Fibroblast of skin of abdomen (primary cell): ENCODE results near the gene MTMR11. TPM values are rescaled to one million over a fixed set of nuclear protein-coding genes. Genes with fewer than 3 reads are reported as not detected.
"Not testable (repeated sequence)": the region's sequence is repeated elsewhere in the genome, so short reads cannot be mapped to it uniquely, and the experiment has no call there.

Experiments
- DNase-seq: peaks from one replicate; pipeline ENCODE4 v3.0.0-alpha.2; 2013
- polyA plus RNA-seq, 2 experiments: library from polyadenylated mRNA; unstranded; fragments of 120-200 nt; gene quantifications; one replicate each; pipeline ENCODE4 v1.2.1, GENCODE V29; 2013; ENCODE audit not compliant: insufficient read length in 2 of 2

The MTMR11 gene, protein sequence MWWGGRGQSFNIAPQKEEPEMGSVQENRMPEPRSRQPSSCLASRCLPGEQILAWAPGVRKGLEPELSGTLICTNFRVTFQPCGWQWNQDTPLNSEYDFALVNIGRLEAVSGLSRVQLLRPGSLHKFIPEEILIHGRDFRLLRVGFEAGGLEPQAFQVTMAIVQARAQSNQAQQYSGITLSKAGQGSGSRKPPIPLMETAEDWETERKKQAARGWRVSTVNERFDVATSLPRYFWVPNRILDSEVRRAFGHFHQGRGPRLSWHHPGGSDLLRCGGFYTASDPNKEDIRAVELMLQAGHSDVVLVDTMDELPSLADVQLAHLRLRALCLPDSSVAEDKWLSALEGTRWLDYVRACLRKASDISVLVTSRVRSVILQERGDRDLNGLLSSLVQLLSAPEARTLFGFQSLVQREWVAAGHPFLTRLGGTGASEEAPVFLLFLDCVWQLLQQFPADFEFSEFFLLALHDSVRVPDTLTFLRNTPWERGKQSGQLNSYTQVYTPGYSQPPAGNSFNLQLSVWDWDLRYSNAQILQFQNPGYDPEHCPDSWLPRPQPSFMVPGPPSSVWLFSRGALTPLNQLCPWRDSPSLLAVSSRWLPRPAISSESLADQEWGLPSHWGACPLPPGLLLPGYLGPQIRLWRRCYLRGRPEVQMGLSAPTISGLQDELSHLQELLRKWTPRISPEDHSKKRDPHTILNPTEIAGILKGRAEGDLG
- 14.0 TPM for polyA plus RNA-seq (2013, experiment 1 of 2; ENCODE audit: insufficient read length)
- 13.8 TPM for polyA plus RNA-seq (2013, experiment 2 of 2; ENCODE audit: insufficient read length)

GRCh38 chr1:149936170-149936991, at the start of gene MTMR11:
Gene MTMR11, minus strand, starts transcription at chr1:149936879. Its CDS starts 232 bp downstream, at chr1:149936647.
- DNase-seq: peak; percentile 36

DNA sequence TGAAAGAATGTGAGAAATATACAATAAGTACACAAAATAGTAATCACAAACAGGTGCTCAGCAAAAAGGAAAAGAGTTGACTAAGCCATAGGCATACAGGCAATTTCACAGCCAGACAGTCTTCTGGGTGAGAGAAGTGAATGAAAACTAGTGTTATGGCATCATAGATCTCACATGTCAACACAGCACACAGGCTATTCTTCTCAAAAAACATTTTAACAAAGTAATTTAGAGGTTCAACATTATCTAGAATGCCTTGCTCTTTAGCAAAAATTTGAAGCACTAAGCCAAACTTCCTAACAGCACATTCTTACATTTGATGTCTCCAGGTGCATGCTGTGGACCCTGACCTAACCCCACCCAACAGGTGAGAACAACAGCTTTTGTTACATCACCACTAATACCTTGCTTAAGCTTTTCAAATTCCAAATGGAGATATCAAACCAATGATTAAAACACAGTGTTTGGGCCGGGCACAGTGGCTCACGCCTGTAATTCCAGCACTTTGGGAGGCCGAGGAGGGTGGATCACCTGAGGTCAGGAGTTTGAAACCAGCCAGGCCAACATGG, 43.4 kb upstream of the MTMR11 start:
- DNase-seq: no peak

DNA sequence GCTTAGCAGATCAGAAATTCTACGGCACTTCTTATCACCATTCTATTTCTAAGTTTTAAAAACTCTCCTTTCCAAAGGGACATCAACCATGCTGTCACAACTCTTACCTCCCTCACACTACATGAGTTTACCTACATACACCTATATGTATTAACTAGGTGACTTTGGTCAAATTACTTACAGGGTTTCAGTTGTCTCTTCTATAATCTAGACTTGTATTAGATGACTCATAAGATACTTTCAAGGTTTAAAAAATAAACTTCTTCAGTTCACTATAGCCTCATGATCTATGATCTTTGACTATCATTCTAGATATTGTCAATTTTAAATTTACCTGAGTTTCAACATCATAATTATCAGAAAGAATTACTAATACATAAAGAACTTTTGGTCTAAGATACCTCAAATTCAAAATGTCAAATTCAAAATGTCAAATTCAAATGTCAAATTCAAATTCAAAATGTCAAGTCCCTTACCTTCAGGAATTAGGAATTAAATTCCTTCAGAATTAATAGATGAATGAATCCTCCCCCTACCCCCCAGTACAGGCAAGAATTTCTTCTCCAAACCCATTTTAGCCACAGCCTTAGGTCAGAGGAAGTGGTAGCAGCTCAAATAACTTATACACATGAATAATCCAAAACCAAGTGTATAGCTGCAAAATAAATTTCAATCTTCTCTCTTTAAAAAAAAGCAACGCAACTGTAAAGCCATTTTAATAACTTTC, 42.7 kb upstream of the MTMR11 start:
- DNase-seq: peak; percentile 20

- peak; percentile 18 for DNase-seq
Measured at GRCh38 chr1:149978547-149979023, 41.9 kb upstream of the MTMR11 start.

DNA sequence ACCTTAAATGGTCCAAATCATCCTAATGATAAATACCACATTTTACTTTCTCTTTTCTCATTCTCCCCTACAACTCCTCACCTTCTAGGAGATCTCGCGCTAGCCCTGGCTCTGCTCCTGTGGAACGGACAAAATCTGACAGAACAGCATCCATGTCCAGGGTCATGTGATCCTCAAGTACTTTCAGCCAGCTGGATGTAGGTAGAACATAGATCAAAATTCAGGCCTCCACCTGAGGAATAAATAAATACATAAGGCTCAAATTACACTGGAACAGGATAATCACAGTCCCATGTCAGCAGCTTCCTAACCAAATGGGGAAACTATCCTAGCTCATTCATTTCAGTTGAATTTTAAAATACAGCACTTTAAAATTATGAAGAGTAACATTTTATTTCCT, 40.7 kb upstream of the MTMR11 start:
- DNase-seq: no peak

GRCh38 chr1:149972547-149972946, 35.9 kb upstream of the MTMR11 start:
- no peak for DNase-seq

DNA sequence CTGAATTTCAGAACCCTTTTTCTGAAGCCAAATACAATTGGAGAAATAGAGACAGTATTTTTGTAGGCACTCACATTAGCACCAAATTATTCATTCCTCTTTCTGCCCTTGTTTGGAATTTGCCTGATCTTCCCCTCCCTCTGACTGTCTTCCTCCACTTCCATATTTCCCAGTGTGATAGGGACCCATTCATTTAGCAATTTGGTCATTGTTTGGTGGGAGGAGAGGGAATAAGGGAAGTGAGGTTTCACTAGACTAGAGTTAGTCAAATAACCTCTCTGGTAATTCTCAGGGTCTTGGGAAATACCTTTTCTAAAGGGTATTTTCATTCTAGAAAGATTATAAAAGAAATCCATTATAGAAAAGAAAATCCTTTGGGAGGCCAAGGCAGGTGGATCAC, 31.0 kb upstream of the MTMR11 start:
- DNase-seq: no peak

- DNase-seq: no peak
Measured at GRCh38 chr1:149967041-149967440, 30.4 kb upstream of the MTMR11 start.

GRCh38 chr1:149966405-149966804, 29.7 kb upstream of the MTMR11 start:
- DNase-seq: no peak

DNA sequence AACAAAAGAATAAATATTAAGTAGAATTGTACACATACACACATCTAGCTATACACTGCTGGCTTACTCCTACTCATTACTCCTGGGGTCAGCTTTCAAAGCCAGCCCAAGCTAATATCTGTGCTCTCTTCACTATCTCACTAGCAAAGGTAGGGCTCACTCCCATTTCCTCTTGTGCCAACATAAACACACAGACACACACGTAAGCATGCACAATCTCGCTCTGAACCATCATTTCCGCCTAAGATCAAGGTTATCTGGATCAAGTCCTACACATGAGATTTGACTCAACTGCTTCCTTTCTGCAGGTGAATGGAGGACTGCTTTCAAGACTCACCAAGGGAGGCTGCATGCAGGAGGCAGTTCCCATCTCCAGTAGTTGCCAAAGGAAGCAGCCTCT, 28.8 kb upstream of the MTMR11 start:
- DNase-seq: no peak

DNA sequence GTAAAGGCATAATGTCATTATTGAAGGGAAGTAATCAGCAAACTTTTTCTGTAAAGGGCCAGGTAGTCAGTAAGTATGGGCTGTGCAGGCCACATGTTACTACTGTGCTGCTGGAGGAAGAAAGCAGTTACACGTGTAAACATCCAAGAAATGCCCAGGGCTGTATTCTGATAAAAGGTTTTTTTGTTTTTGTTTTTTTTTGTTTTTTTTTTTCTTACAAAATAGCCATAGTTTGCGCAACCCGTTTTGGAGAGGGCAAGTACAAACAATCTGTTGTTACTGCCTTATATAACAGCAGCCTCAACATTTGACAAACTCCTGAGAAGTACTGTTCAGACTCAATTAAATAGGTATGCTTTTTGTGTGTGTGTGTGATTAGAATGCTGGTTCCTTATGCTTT, 26.7 kb upstream of the MTMR11 start:
- DNase-seq: no peak

DNA sequence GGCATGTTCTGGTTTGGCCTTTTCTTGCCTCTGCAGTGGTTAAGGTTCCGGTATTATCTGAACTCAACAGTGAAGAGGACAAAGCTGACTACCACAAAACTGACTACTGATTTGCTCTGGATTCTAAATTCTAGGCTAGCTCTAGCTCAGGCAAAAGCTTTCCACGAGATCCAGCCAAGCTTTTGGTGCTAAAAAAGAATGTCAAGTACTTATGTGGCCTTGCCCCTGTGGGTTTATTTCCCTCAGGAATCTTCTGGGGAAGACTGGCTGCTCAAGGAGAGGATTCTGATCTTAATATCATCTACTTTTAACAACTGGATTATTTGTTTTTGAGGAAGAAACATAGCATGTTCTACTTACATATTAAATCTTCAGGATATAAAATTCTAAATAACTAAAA, 26.1 kb upstream of the MTMR11 start:
- DNase-seq: no peak

DNA sequence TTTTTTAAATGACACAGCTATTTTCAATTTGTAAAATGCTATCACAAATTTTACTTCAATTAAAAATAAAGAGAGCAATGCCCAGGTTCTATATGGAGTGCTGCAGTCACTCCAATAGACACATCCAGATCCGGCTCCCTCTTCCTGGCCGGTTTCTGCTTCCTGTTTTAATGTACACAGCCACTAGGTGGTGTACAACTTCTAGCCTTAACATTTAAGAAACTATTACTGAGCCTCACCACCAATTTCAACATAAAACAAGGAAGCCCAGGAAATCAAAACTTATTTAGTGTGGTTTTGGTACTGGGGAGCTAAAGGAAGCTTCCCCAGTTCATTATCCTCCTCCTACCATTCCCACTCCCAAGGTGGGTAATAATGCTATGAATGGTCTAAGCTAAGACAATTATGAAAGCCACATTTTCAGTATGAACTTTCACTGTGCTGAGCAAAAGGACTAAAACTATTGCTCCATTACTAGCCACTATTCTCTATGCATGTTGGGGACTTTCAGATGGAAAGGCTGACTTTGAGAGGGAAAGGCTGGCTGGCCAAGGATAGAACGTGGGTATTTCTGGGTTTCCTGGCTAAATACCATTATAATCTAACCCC, 25.5 kb upstream of the MTMR11 start:
- DNase-seq: peak; percentile 74

DNA sequence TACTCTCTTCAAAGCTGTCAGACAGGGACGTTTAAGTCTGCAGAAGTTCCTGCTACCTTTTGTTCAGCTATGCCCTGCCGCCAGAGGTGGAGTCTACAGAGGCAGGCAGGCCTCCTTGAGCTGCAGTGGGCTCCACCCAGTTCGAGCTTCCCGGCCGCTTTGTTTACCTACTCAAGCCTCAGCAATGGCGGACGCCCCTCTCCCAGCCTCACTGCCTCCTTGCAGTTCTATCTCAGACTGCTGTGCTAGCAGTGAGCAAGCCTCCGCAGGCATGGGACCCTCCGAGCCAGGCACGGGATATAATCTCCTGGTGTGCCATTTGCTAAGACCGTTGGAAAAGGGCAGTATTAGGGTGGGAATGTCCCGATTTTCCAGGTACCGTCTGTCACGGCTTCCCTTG, 20.9 kb upstream of the MTMR11 start:
- DNase-seq: not testable (repeated sequence)

GRCh38 chr1:149949911-149950310, 13.2 kb upstream of the MTMR11 start:
- DNase-seq: no peak

DNA sequence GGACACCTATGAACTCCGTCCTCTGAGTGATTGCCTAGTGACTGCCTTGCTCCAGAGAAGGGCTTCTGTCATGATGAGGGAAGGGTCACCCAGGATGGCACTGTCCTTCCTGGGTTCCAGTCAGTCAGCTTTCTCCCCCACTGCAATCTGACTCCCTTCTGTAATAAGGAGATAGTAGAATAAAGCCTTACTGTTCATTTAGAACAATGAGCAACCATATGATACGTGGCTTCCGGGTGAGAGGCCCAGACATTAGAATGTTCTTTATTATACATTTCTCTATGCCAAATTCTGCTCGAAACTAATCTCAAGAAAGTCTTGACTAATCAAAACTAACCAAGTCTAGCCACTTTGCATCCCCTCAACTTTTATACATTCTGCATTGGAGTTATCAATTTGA, 8.5 kb upstream of the MTMR11 start:
- no peak for DNase-seq

- DNase-seq: no peak
Measured at GRCh38 chr1:149942885-149943284, 6.2 kb upstream of the MTMR11 start.

DNA sequence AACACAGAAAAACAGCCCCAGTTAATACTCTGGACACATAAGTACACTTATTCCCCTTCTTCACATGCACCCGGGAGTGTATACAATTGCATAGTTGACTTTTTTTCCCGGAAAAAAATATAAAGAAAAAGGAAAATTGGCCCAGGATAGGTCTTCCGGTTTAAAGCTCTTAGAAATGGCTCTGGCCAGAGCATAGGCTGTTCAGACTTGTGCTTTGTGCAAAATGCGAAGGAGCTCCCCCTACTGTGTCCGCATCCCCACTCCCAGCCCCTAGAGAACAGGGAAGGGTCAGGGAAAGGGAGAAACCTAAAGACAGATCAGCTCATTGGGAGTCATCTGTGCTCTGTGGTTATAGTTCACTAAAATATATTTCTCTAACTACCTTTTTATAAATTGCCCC, 5.5 kb upstream of the MTMR11 start:
- peak; percentile 42 for DNase-seq

DNA sequence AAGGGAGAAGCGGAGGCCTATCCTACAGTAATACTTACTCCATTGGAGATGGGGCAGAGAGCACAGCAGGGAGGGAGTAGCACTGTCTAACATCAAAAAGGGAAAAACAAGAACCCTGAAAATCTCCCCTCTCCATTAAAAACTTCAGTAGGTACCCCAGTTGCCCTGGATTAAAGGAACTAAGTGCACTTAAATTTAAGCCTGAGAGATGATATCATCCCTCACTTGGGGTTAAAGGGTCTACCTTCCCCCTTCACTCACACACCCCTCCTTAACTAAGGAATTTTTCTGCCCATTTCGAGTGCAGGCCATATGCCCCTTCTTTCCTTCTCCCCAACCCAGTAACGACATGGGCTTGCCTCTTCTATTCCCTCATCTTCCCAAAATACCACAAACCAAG, 3.7 kb upstream of the MTMR11 start:
- no peak for DNase-seq

GRCh38 chr1:149938668-149939003, 2.0 kb upstream of the MTMR11 start:
- DNase-seq: not testable (repeated sequence)

GRCh38 chr1:149937759-149938158, 1.1 kb upstream of the MTMR11 start:
- no peak for DNase-seq
